ENCODE results near the gene CR1L.
"Not testable (repeated sequence)": the region's sequence is repeated elsewhere in the genome, so short reads cannot be mapped to it uniquely, and the experiment has no call there.

Gene CR1L

GRCh38 chr1:207646171-207646570 lies 1.2 kb downstream of the CR1L start:
- DNase-seq (ENCODE audit: low spot score): no peak

GRCh38 chr1:207646944-207647579 lies 2.1 kb downstream of the CR1L start:
- no peak for DNase-seq (ENCODE audit: low spot score)

- DNase-seq (ENCODE audit: low spot score): no peak
These were observed 2.9 kb downstream of the CR1L start for GRCh38 chr1:207647671-207648333.

- DNase-seq (ENCODE audit: low spot score): no peak
These were observed 3.6 kb downstream of the CR1L start for GRCh38 chr1:207648334-207649209.

GRCh38 chr1:207649210-207649753 lies 4.3 kb downstream of the CR1L start:
- DNase-seq (ENCODE audit: low spot score): no peak

- DNase-seq (ENCODE audit: low spot score): no peak
These were observed 5.1 kb downstream of the CR1L start for GRCh38 chr1:207649865-207650580.

GRCh38 chr1:207651583-207651982 lies 6.7 kb downstream of the CR1L start:
- no peak for DNase-seq (ENCODE audit: low spot score)

- DNase-seq (ENCODE audit: low spot score): no peak
These were observed 9.4 kb downstream of the CR1L start for GRCh38 chr1:207654320-207654719.

- DNase-seq (ENCODE audit: low spot score): no peak
These were observed 13.5 kb downstream of the CR1L start for GRCh38 chr1:207658408-207658807.

GRCh38 chr1:207658904-207659485 lies 14.1 kb downstream of the CR1L start:
- DNase-seq (ENCODE audit: low spot score): no peak

GRCh38 chr1:207659545-207660153 lies 14.7 kb downstream of the CR1L start:
- no peak for DNase-seq (ENCODE audit: low spot score)

- not testable (repeated sequence) for DNase-seq (ENCODE audit: low spot score)
These were observed 16.5 kb downstream of the CR1L start for GRCh38 chr1:207661420-207661819.

GRCh38 chr1:207666342-207666741 lies 21.4 kb downstream of the CR1L start:
- DNase-seq (ENCODE audit: low spot score): no peak

- no peak for DNase-seq (ENCODE audit: low spot score)
These were observed 24.6 kb downstream of the CR1L start for GRCh38 chr1:207669528-207670009.

- DNase-seq (ENCODE audit: low spot score): no peak
These were observed 25.3 kb downstream of the CR1L start for GRCh38 chr1:207670192-207670591.

- DNase-seq (ENCODE audit: low spot score): no peak
These were observed 26.1 kb downstream of the CR1L start for GRCh38 chr1:207670997-207671396.

- no peak for DNase-seq (ENCODE audit: low spot score)
These were observed 27.7 kb downstream of the CR1L start for GRCh38 chr1:207672522-207673130.

GRCh38 chr1:207673399-207673798 lies 28.5 kb downstream of the CR1L start:
- DNase-seq (ENCODE audit: low spot score): no peak

GRCh38 chr1:207676153-207676552 lies 31.2 kb downstream of the CR1L start:
- DNase-seq (ENCODE audit: low spot score): no peak

GRCh38 chr1:207680590-207681388 lies 35.9 kb downstream of the CR1L start:
- not testable (repeated sequence) for DNase-seq (ENCODE audit: low spot score)
